Measurements from ENCODE around the gene CCND3.

CCND3 gene

GRCh38 chr6:41920921-41921711 lies 20.5 kb downstream of the CCND3 start, which contains the start of the genes BYSL and MED20:
Gene BYSL, plus strand, starts transcription at chr6:41921499. Its CDS starts 64 bp downstream, at chr6:41921563.
Gene MED20, minus strand, starts transcription at chr6:41921139. Its CDS starts 121 bp downstream, at chr6:41921018.
- peak; percentile 98 for DNase-seq

GRCh38 chr6:41917528-41917927 lies 24.1 kb downstream of the CCND3 start:
- DNase-seq = no peak

DNA sequence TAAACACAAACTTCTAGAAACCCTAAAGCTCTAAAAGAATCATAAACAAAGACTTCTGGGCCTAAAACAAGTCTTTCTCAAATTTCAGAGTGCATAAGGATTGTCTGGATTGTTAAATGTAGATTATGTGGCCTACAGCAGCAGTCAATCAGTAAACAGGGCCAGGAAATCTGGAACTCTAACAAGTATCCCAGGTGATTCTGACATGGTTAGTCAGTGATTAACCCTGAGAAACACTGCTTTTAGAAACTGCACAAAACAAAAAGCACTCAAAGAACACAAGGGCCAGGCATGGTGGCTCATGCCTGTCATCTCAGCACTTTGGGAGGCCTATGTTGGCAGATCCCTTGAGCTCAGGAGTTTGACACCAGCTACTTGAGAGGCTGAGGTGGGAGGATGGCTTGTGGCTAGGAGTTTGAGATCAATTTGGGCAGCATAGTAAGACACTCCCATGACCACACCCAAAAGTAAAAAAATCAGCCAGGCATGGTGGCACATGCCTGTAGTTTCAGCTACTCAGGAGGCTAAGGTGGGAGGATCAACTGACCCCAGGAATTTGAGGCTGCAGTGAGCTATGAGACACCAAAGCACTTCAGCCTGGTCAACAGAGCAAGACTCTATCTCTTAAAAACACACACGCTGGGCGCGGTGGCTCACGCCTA lies 26.6 kb downstream of the CCND3 start:
- DNase-seq = no peak

- no peak for DNase-seq
These were observed 27.3 kb downstream of the CCND3 start for GRCh38 chr6:41914343-41914742.

GRCh38 chr6:41909727-41910126 lies 31.9 kb downstream of the CCND3 start:
- DNase-seq = no peak

- DNase-seq = peak; percentile 61
These were observed 39.6 kb downstream of the CCND3 start for GRCh38 chr6:41901882-41902519.

DNA sequence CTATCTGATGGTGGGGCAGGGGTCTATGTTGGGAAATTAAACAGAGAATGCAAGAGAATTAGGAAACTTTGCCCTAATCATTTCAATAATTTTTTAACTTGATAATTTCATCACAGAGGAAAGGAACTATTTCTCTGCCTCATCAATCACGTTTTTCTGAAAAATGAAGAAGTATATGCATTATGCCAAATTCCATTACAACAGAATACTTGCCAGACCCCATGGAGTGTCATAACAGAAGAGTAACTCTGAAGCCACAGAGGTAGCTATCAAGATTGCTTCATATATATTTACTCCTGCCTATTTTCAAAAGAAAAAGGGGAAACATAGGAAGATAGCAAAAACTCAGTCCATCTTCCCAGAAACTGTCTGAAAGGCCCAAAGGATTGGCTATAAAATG lies 40.7 kb downstream of the CCND3 start:
- peak; percentile 9 for DNase-seq

GRCh38 chr6:41896281-41896680 lies 45.3 kb downstream of the CCND3 start:
- DNase-seq = peak; percentile 24

- DNase-seq = peak; percentile 93
These were observed 46.0 kb downstream of the CCND3 start, which contains the start of gene USP49 for GRCh38 chr6:41895300-41896233. Gene USP49, minus strand, starts transcription at chr6:41895375. Its CDS starts 88,392 bp downstream, at chr6:41806983.

DNA sequence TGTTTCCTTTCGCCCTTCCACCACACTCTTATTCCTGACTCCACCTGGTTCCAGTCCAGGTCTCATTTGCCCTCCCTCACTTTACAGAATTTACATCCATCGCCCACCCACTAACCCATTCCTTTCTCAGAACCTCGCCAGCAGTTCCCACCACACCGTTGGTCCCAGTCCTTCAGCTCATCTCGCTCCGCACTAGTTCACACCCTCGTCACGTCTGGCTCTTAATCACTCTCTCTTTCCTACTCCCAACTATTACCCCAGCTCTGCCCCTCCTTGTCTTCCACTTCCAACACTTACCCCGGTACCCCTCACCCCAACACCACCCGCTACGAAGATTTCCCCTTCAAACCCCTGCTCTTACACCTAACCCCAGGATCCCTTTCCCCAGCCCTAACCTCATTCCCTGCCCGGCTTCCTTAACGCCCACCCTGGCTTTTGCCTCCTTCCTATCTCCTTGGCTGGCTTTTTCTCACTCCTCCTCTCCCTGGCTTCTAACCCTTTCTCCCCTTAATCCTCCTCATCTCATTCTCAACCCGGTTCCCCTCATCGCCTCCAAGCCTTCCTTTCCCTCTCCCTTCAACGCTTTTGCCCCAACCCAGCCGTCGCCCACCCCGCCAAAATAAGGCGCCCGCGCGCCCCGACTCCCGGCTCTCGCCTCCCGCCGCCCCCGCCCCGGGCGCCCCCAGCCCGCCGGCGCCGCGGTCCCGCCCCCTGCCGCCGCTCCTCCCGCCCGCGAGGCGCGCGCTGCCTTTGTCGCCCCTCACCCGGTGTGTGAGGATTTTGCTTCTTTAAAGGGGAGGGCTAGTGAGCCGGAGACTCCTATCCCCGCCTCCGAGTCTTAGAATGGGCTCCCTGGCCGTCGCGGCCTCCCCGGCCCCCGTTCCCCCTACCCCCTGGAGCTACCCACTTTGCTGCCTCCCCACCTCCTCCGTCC lies 47.0 kb downstream of the CCND3 start:
- peak; percentile 9 for DNase-seq

DNA sequence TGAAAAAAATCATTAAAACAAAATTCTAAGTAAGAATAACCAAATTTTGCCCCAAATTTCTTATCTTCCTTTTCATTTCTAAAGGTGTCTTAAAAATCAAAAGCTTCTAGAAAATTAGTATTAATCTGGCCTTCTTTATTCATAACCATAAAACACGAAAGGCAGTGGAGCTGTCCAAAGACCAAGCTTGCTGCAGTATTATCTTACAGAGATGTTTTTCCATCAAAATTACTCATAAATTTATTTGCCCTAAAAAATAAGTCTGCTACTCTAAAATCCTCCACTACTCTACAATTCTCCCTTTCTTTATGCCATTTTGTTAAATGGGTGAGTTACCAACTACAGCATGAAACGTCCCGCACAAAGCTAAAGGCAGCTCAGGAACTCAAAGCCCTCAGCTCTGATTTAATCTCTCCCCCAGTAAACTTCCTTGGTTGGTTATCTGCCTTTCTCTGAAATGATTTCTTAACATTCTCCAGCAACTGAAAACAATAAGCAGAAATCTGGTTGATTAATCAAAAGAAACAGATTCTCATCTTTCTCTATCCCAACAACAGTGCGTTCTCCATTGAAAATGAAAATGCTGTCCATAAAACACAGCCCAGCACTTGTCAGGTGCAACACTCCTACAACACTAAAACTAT lies 48.6 kb downstream of the CCND3 start:
- no peak for DNase-seq

DNA sequence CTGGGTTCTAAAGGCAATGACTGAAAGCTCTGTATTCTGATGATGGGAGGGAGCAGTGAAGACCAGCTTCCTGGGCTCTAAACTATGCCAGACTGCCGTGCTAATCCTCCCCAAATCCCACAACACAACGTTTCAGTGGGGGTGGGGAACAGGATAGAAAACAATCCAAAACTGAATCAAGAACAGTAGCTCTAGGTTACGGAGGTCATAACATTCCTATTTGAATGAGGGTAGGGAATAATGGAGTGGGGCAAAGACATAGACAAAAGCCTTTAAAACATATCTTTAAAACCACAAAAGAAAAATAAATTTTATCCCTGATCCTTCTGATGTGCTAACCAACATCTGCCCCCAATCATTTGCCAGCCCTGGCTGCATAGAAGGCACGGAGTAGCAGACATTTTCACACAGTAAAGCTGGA lies 54.3 kb downstream of the CCND3 start:
- DNase-seq = no peak

DNA sequence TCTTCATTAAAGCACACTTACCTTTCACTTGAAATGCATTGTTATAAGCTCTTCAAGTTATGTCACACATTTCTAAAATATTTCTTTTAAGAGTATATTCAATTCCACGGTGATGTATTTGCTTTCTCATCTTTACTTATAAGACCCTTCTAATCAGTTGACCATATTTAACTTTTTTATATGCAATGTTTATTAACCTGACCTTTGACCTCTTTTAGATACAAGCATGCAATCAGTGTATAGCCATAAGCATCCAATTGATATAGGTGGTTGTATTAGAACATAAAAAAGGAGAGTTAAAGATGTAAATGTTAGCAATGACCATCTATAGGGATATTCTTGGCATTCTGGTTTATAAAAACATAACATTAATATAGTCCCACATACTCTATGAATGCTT lies 55.7 kb downstream of the CCND3 start:
- DNase-seq = no peak

- no peak for DNase-seq
These were observed 56.7 kb downstream of the CCND3 start for GRCh38 chr6:41884957-41885356.
